22Rv1 (cell line): ENCODE results near the gene SMC6.

Source experiments
- ZFX ChIP-seq: fragments of 450-650 bp; IDR thresholded peaks from 2 replicates; pipeline ENCODE4 v1.6.1; 2017; ENCODE audit warnings: antibody characterized with exemption, borderline replicate concordance
- TF ChIP-seq, protein P1 (sequence below): fragments of 450-650 bp; IDR thresholded peaks from 2 replicates; pipeline ENCODE4 v1.5.1; 2017; ENCODE audit warnings: mild to moderate bottlenecking

DNA sequence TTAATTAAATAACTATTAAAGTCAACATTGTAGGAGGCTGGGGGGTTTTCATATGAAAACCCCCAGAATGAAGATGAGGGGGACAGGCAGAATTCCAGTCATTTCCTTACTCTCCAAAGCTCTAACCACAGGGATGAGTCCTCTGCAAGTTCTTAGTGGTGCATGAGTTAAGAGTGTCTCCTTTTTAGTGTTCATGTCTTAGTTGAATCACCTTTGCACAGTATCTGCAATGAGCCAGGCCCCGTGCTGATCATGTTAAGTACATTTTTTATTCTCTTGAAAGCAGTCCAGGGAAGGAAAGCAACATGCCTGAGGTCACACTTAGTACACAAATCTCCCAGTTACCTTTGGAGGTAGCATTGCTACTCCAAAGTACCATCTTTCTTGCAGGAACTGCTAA, 36.9 kb upstream of the SMC6 start:
- TF ChIP-seq, protein P1, sequence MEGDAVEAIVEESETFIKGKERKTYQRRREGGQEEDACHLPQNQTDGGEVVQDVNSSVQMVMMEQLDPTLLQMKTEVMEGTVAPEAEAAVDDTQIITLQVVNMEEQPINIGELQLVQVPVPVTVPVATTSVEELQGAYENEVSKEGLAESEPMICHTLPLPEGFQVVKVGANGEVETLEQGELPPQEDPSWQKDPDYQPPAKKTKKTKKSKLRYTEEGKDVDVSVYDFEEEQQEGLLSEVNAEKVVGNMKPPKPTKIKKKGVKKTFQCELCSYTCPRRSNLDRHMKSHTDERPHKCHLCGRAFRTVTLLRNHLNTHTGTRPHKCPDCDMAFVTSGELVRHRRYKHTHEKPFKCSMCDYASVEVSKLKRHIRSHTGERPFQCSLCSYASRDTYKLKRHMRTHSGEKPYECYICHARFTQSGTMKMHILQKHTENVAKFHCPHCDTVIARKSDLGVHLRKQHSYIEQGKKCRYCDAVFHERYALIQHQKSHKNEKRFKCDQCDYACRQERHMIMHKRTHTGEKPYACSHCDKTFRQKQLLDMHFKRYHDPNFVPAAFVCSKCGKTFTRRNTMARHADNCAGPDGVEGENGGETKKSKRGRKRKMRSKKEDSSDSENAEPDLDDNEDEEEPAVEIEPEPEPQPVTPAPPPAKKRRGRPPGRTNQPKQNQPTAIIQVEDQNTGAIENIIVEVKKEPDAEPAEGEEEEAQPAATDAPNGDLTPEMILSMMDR, result no peak
- no peak for TF ChIP-seq ZFX
